MM.1S (cell line): ENCODE data around the gene ADAM23.

ENCODE experiments used
- EZH2 ChIP-seq: fragments of 300-600 bp; sonication (generic); optimal IDR thresholded peaks from 2 replicates; pipeline ENCODE3; 2017; ENCODE audit warnings: low read depth, mild to moderate bottlenecking, antibody characterized with exemption, low read length, mixed read lengths
- EZH2phosphoT487 ChIP-seq: fragments of 300-600 bp; sonication (generic); IDR thresholded peaks from 2 replicates; pipeline ENCODE4 v1.6.1; 2018; ENCODE audit warnings: antibody characterized with exemption, low read length
- TF ChIP-seq, protein P1 (sequence below): fragments of 300-600 bp; sonication (generic); IDR thresholded peaks from 2 replicates; pipeline ENCODE4 v1.5.1; 2016; ENCODE audit warnings: antibody characterized with exemption, low read length, mixed read lengths

DNA sequence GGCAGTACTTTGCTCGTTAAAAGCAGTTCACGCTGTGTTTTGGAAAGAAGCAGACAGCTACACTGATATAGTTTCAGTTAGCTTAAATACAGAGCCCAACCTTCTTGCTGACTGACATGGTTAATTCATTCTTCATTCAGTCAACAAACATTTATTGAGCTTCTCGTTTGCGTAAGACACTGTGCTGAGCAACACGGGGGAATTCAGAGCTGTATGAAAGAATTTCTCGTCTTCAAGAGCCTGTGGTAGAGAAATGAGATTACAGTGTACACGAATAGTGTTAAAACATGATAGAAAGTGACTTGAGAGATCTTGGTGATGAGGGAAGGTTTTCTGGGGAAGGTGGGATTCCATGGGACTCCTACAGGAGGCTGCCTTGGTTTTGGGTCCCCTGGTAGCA is 44.7 kb downstream of the ADAM23 start:
- TF ChIP-seq, protein P1, sequence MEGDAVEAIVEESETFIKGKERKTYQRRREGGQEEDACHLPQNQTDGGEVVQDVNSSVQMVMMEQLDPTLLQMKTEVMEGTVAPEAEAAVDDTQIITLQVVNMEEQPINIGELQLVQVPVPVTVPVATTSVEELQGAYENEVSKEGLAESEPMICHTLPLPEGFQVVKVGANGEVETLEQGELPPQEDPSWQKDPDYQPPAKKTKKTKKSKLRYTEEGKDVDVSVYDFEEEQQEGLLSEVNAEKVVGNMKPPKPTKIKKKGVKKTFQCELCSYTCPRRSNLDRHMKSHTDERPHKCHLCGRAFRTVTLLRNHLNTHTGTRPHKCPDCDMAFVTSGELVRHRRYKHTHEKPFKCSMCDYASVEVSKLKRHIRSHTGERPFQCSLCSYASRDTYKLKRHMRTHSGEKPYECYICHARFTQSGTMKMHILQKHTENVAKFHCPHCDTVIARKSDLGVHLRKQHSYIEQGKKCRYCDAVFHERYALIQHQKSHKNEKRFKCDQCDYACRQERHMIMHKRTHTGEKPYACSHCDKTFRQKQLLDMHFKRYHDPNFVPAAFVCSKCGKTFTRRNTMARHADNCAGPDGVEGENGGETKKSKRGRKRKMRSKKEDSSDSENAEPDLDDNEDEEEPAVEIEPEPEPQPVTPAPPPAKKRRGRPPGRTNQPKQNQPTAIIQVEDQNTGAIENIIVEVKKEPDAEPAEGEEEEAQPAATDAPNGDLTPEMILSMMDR = no peak
- TF ChIP-seq EZH2 (no peak), EZH2phosphoT487 (no peak)
